IgD-negative memory B cell (primary cell): Measurements from ENCODE around the gene MUC6. TPM values are rescaled to one million over a fixed set of nuclear protein-coding genes. Genes with fewer than 3 reads are reported as not detected.

Experiments used
- H3K27ac Mint-ChIP-seq, 3 donors: one replicate each; pipeline ENCODE4 v1.8.0; 2020 to 2022; ENCODE audit warnings: mild to moderate bottlenecking in 3 of 3, mixed read lengths in 3 of 3, moderate library complexity in 1 of 3
- H3K27me3 Mint-ChIP-seq: one replicate; pipeline ENCODE4 v1.8.0; 2021; ENCODE audit warnings: mixed read lengths
- H3K36me3 Mint-ChIP-seq: one replicate; pipeline ENCODE4 v1.8.0; 2020; ENCODE audit warnings: mild to moderate bottlenecking, mixed read lengths
- H3K4me1 Mint-ChIP-seq, 3 donors: one replicate each; pipeline ENCODE4 v1.8.0; 2020 to 2022; ENCODE audit warnings: mixed read lengths in 3 of 3, mild to moderate bottlenecking in 1 of 3
- H3K4me3 Mint-ChIP-seq, 4 donors: one replicate each; pipeline ENCODE4 v1.8.0; 2020 to 2022; ENCODE audit warnings: mild to moderate bottlenecking in 4 of 4, mixed read lengths in 4 of 4, moderate library complexity in 3 of 4
- H3K9me3 Mint-ChIP-seq, 3 donors: one replicate each; pipeline ENCODE4 v1.8.0; 2020 to 2021; ENCODE audit warnings: mixed read lengths in 3 of 3, mild to moderate bottlenecking in 1 of 3
- polyA plus RNA-seq: library from polyadenylated mRNA; unstranded; fragments of 300-500 nt; fragmentation: Illumina TruSeq; gene quantifications from one replicate; pipeline ENCODE4 v1.2.3, GENCODE V29; 2021

Gene MUC6
- polyA plus RNA-seq, 1 donor from 2014 or later = not detected

- Mint-ChIP-seq H3K4me1 (peaks cover 0 to 3% (median 0%) of the 10 kb centered on the region in 3 donors), H3K9me3 (no peaks in the 10 kb centered on the region), H3K27ac (no peak overlapping the region), H3K36me3 (peaks cover 6% of the 10 kb centered on the region), H3K27me3 (no peaks in the 10 kb centered on the region), H3K4me3 (no peak overlapping the region)
Measured at GRCh38 chr11:1007279-1007678, 29.2 kb downstream of the MUC6 start.

DNA sequence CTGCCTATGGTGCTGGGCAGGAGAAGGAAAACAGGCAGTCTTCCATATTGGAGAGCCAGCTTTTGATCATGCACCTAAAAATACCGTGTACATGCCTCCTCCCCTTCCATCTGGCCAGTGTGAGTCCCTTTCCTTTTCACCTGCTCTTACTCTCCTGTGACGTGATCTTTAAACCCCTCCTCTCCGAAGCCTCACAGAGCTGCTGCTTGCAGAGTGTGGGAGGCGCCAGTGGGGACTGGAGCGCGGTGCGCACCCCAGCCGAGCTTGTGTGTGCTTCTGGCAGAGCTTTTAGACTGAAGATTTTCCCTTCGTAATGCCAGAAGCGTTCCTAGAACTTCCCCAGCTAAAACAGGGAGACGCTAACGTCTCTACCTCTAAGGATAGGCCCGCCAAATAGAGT, 29.8 kb downstream of the MUC6 start:
- Mint-ChIP-seq H3K4me3 (no peak overlapping the region), H3K4me1 (peaks cover 0 to 3% (median 0%) of the 10 kb centered on the region in 3 donors), H3K27ac (no peak overlapping the region), H3K36me3 (peaks cover 4% of the 10 kb centered on the region), H3K27me3 (no peaks in the 10 kb centered on the region), H3K9me3 (no peaks in the 10 kb centered on the region)

DNA sequence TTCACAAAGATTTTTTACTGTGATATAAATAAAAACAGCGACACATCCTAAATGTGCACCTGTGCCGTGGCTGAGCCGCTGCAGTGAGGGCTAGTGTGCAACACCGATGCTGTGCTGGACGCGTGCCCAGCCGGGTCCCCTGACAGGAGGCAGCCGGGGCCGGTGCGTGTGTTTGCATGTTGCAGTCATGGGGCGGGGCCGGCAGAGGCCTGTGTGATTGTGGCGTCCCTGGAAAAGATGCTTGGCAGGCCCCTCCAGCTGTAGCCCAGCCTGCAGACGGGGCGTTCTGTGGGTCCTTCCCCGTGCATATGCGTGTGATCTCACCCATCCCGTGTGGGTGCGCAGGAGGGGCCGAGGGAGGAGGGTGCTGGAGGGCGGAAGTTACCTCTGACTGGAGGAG, 30.6 kb downstream of the MUC6 start:
- Mint-ChIP-seq H3K4me3 (no peak overlapping the region), H3K27me3 (no peaks in the 10 kb centered on the region), H3K9me3 (no peaks in the 10 kb centered on the region), H3K36me3 (peaks cover 6% of the 10 kb centered on the region), H3K27ac (no peak overlapping the region), H3K4me1 (peaks cover 0 to 5% (median 0%) of the 10 kb centered on the region in 3 donors)

DNA sequence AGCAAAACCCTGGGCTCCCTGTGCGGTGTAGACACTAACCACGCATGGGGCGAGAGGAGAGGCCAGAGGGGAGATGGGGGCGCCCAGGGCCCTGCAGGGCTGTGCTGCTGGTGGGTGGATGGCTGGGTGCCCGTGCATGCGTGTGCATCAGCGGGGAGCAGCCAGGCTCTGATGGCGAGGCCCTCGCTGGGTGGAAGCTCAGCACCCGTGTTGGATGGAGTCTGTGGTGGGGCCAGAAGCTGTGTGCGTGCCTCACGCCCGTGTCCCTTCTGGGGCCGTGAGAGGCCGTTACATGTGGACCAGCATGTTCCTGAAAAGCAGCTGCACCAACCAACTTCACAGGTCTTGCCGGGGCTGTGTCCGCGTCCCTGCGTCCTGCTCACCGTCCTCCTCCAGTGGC, 33.4 kb downstream of the MUC6 start:
- H3K9me3 Mint-ChIP-seq = no peaks in the 10 kb centered on the region
- H3K27me3 Mint-ChIP-seq = no peaks in the 10 kb centered on the region
- H3K36me3 Mint-ChIP-seq = peaks cover 3% of the 10 kb centered on the region
- no peak overlapping the region for H3K4me3 Mint-ChIP-seq
- H3K4me1 Mint-ChIP-seq = peaks cover 0 to 3% (median 0%) of the 10 kb centered on the region in 3 donors
- H3K27ac Mint-ChIP-seq = no peak overlapping the region

GRCh38 chr11:1002406-1002984, 34.0 kb downstream of the MUC6 start:
- H3K4me3 Mint-ChIP-seq = no peak overlapping the region
- no peaks in the 10 kb centered on the region for H3K27me3 Mint-ChIP-seq
- no peak overlapping the region for H3K27ac Mint-ChIP-seq
- H3K9me3 Mint-ChIP-seq = no peaks in the 10 kb centered on the region
- peaks cover 0 to 3% (median 0%) of the 10 kb centered on the region in 3 donors for H3K4me1 Mint-ChIP-seq
- peaks cover 3% of the 10 kb centered on the region for H3K36me3 Mint-ChIP-seq

DNA sequence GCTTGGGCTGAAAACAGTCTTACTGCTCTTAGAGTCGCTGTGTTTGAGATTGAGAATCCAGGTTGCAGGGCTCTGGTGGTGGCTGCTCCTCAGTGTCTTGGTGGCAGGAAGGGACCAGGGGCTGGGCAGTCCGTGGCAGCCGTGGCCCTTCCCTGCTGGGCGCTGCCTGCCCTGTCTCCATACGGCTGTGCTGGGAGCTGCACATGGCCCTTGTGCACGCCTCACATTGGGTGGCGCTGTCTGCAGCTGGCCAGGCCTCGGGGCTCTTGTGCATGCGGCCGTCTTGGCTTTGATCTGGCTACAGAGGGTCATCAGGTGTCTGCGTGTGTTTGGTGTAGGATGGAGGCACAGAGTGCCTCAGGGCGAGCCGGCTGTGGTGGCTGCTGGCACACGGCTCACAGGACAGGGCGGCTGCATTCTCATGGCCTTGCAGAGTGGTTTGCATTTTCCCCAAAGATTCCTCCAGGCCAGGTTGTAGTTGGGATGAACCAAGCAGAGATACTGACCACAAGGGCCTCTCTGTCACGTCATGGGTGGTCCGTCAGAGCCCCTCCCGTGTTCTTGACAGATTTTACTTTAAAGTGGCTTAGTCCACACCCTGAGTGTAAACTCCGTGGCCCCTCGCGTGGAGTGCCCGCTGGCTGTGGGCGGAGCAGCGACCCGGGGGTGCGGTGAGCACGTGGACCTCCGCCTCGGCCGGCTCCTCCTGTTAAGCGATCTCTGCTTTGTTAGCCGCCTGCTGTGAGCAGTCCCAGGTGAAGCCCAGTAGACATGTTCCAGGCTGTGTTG, 34.7 kb downstream of the MUC6 start:
- peaks cover 0 to 3% (median 0%) of the 10 kb centered on the region in 3 donors for H3K4me1 Mint-ChIP-seq
- H3K9me3 Mint-ChIP-seq = no peaks in the 10 kb centered on the region
- no peak overlapping the region for H3K4me3 Mint-ChIP-seq
- H3K27me3 Mint-ChIP-seq = no peaks in the 10 kb centered on the region
- peak overlapping the region in 1 of 3 donors; percentile 35 for H3K27ac Mint-ChIP-seq
- peaks cover 3% of the 10 kb centered on the region for H3K36me3 Mint-ChIP-seq

GRCh38 chr11:1000357-1001278, 35.9 kb downstream of the MUC6 start:
- H3K27ac Mint-ChIP-seq = peak overlapping the region in 1 of 3 donors; percentile 35
- H3K4me3 Mint-ChIP-seq = no peak overlapping the region
- H3K36me3 Mint-ChIP-seq = peaks cover 5% of the 10 kb centered on the region
- H3K27me3 Mint-ChIP-seq = no peaks in the 10 kb centered on the region
- H3K9me3 Mint-ChIP-seq = no peaks in the 10 kb centered on the region
- peaks cover 0 to 9% (median 4%) of the 10 kb centered on the region in 3 donors for H3K4me1 Mint-ChIP-seq

DNA sequence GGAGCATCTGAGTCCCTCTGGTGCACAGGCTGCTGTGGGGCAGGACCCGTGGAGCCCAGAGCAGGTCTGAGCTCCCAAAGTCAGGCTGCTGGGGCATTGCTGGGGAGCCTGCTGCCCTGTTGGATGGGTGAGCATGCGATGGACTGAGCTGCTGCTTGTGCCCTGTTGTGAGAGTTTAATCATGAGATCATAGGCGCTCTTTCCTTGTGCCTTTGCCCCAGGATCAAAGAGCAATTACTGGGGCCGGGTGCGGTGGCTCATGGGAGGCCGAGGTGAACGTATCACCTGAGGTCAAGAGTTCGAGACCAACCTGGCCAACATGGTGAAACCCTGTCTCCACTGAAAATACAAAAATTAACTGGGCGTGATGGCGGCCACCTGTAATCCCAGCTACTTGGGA, 37.5 kb downstream of the MUC6 start:
- H3K27ac Mint-ChIP-seq = no peak overlapping the region
- H3K4me1 Mint-ChIP-seq = peaks cover 0 to 14% (median 6%) of the 10 kb centered on the region in 3 donors
- no peaks in the 10 kb centered on the region for H3K27me3 Mint-ChIP-seq
- H3K36me3 Mint-ChIP-seq = peaks cover 3% of the 10 kb centered on the region
- H3K9me3 Mint-ChIP-seq = no peaks in the 10 kb centered on the region
- H3K4me3 Mint-ChIP-seq = no peak overlapping the region

DNA sequence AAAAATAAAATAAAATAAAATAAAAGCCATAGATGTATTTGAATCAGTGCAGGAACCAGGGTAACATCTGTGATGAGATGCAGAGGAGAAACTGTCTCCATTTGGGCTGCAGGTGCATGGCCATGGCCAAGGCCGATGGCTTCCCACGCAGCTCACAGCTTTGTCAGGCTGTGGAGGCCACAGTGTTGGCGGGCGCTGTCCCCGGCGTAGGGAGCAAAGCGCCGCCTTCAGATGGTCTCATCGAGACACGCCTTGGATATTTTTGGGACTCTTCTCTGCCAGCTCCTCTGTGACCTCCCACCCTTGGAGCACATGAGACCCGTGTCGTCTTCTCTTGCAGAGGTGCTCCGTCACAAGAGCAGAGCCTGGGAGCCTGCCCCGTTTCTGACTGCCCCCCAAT, 38.6 kb downstream of the MUC6 start:
- Mint-ChIP-seq H3K27ac (no peak overlapping the region), H3K9me3 (no peaks in the 10 kb centered on the region), H3K36me3 (peaks cover 3% of the 10 kb centered on the region), H3K27me3 (no peaks in the 10 kb centered on the region), H3K4me3 (no peak overlapping the region), H3K4me1 (peaks cover 0 to 14% (median 6%) of the 10 kb centered on the region in 3 donors)

DNA sequence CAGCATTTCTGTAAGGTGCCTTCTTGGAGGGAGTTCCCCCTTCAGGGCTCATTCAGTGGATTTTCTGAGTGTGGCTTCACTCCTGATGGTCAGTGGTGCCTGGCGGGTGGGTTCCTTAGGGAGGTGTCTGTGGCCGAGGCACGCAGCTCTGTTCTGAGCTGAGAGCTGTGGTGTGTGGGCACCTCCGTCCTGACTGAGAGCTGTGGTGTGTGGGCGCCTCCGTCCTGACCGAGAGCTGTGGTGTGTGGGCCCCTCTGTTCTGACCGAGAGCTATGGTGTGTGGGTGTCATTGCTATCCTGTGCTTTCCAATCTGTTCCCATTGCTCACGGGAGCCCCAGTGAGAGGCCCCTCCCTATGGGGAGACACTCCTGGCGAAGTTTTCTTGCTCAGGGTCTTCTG, 39.8 kb downstream of the MUC6 start:
- Mint-ChIP-seq H3K36me3 (peaks cover 3% of the 10 kb centered on the region), H3K9me3 (no peaks in the 10 kb centered on the region), H3K27me3 (no peaks in the 10 kb centered on the region), H3K27ac (peak overlapping the region in 2 of 3 donors; percentile 18 to 39), H3K4me3 (no peak overlapping the region), H3K4me1 (peaks cover 0 to 14% (median 6%) of the 10 kb centered on the region in 3 donors)

- Mint-ChIP-seq H3K36me3 (peaks cover 1% of the 10 kb centered on the region), H3K27ac (peak overlapping the region in 2 of 3 donors; percentile 18 to 47)
Measured at GRCh38 chr11:995752-996420, 40.6 kb downstream of the MUC6 start.

GRCh38 chr11:995044-995751, 41.3 kb downstream of the MUC6 start:
- Mint-ChIP-seq H3K9me3 (no peaks in the 10 kb centered on the region), H3K27me3 (no peaks in the 10 kb centered on the region), H3K36me3 (peaks cover 1% of the 10 kb centered on the region), H3K4me1 (peaks cover 0 to 12% (median 6%) of the 10 kb centered on the region in 3 donors), H3K4me3 (no peak overlapping the region), H3K27ac (no peak overlapping the region)

More at GRCh38 chr11:995752-996420, 40.6 kb downstream of the MUC6 start:
- peak overlapping the region in 2 of 4 donors; percentile 70 to 74 for H3K4me3 Mint-ChIP-seq
- H3K4me1 Mint-ChIP-seq = peaks cover 0 to 12% (median 6%) of the 10 kb centered on the region in 3 donors
- no peaks in the 10 kb centered on the region for H3K27me3 Mint-ChIP-seq
- no peaks in the 10 kb centered on the region for H3K9me3 Mint-ChIP-seq

DNA sequence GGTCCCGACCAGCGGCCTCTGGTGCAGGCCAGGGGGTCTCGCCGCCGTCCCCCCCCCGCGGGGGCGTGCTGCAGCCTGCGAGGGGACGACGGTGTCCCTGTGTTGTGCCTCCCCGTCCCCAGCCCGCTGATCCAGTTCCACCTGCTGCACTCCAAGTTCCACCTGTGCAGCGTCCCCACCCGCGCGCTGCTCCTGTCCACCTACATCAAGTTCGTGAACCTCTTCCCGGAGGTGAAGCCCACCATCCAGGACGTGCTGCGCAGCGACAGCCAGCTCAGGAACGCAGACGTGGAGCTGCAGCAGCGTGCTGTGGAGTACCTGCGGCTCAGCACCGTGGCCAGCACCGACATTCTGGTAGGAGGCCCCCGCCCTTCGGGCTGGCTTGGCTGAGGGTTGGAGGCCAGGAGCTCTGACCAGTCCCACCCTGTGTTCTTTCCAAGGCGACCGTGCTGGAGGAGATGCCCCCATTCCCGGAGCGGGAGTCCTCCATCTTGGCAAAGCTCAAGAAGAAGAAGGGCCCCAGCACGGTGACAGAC, 42.8 kb downstream of the MUC6 start:
- Mint-ChIP-seq H3K27me3 (no peaks in the 10 kb centered on the region), H3K36me3 (peaks cover 1% of the 10 kb centered on the region), H3K27ac (no peak overlapping the region), H3K4me3 (no peak overlapping the region), H3K4me1 (peaks cover 0 to 12% (median 6%) of the 10 kb centered on the region in 3 donors), H3K9me3 (no peaks in the 10 kb centered on the region)

- H3K4me1 Mint-ChIP-seq = peaks cover 0 to 14% (median 6%) of the 10 kb centered on the region in 3 donors
- H3K4me3 Mint-ChIP-seq = no peak overlapping the region
- no peaks in the 10 kb centered on the region for H3K27me3 Mint-ChIP-seq
- no peaks in the 10 kb centered on the region for H3K9me3 Mint-ChIP-seq
- H3K36me3 Mint-ChIP-seq = peaks cover 1% of the 10 kb centered on the region
- H3K27ac Mint-ChIP-seq = peak overlapping the region in 2 of 3 donors; percentile 14 to 25
Measured at GRCh38 chr11:992577-992976, 43.9 kb downstream of the MUC6 start.
